ENCODE measurements around the gene DAAM2. TPM values are rescaled to one million over a fixed set of nuclear protein-coding genes. Genes with fewer than 3 reads are reported as not detected.

Gene DAAM2
- total and polyA plus RNA-seq, 2 donors (not counting 3 experiments of a cell fraction or from before 2014, with no cell fraction given): 0.42 to 0.44 TPM

DNA sequence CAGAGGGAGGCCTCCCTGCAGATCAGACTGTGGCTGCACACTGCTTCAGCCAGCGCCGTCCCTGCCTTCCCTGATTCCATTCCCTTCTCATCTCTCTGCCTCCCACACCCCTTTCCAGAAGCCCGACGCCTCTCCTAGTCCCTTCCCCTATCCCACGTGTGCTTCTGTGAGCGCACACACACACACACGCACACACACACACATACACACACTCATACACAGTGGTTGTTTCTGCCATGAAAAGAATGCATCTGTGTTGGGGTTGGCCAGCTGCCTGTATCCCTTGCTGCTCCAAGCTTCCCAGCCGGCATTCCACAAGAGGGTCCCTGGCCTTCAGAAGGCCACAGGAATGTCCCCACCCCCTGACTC is 90.3 kb downstream of the DAAM2 start:
- Histone ChIP-seq H3K79me2 (ENCODE audit: control insufficient read depth, insufficient read depth, low read length) (no peaks in the 10 kb centered on the region), H4K20me1 (replicated peaks; ENCODE audit: control insufficient read depth, extremely low read depth, insufficient read depth, low read length) (no peaks in the 10 kb centered on the region), H3K9me1 (replicated peaks; ENCODE audit: control insufficient read depth, extremely low read depth, insufficient read depth, low read length) (no peaks in the 10 kb centered on the region), H3K36me3 (ENCODE audit: control insufficient read depth in 2 of 2, extremely low read depth in 1 of 2, insufficient read depth in 2 of 2, low read length in 2 of 2) (no peaks in the 10 kb centered on the region), H2AFZ (ENCODE audit: low read depth, low read length) (peak overlapping the region; percentile 61), H3K4me1 (ENCODE audit: control insufficient read depth, extremely low read depth, insufficient read depth, low read length) (peaks cover 22% of the 10 kb centered on the region), H3K27me3 (ENCODE audit: control insufficient read depth in 2 of 2, insufficient read depth in 2 of 2, low read length in 2 of 2) (no peaks in the 10 kb centered on the region), H3K9ac (replicated peaks; ENCODE audit: extremely low read depth, insufficient read depth, low read length) (no peak overlapping the region), H3K9me3 (replicated peaks; ENCODE audit: control insufficient read depth, insufficient read depth, low read length) (no peaks in the 10 kb centered on the region), H3K27ac (ENCODE audit: insufficient read depth, low read depth, low read length) (peak overlapping the region; percentile 46), H3K4me2 (ENCODE audit: insufficient read depth, low read length) (no peak overlapping the region), H3K4me3 (replicated peaks in 1 of 3; ENCODE audit: insufficient read depth in 1 of 3, low read depth in 1 of 3, low read length in 3 of 3) (no peak overlapping the region)
- ChIA-PET CTCF (interaction anchor here (1.0 to 4.7 kb wide), 4 partner anchors 9 to 17 kb away, joined by 3 to 47 read pairs (median 4); no protein-coding TSS in a partner anchor), POLR2A (no interaction called here)
- dilution Hi-C loops (cut with MboI; ENCODE audit: extremely low pct_ligation_motif_present, low sequenced_read_pairs) (no loop called here), intact Hi-C loops (cut with micrococcal nuclease) (loop anchor here (10.0 kb wide), 2 partner anchors 158 to 1112 kb away; partner anchors contain the start of gene KIF6)
- DNase-seq (ENCODE audit: low read depth, low spot score) (peak; percentile 93), FAIRE-seq (peak; percentile 82)
- TF ChIP-seq MYC (IDR thresholded peaks at IDR 0.05; ENCODE audit: low read depth, low read length): no peak
- TF ChIP-seq POLR2AphosphoS5 (IDR thresholded peaks at IDR 0.05; ENCODE audit: insufficient read depth, low read depth, low read length): peak; percentile 47
- no peak for TF ChIP-seq FOS (IDR thresholded peaks at IDR 0.05; ENCODE audit: borderline replicate concordance, insufficient read depth, low read length)
- no peak for TF ChIP-seq GATA2 (IDR thresholded peaks at IDR 0.05; ENCODE audit: insufficient read depth, insufficient read length, low read depth, low read length)
- TF ChIP-seq POLR2A (IDR thresholded peaks at IDR 0.05; ENCODE audit: low read depth, low read length): no peak
- TF ChIP-seq JUN (IDR thresholded peaks at IDR 0.05; ENCODE audit: borderline replicate concordance, insufficient read depth, insufficient read length, low read depth): no peak
- no peak for TF ChIP-seq EZH2 (IDR thresholded peaks at IDR 0.05; ENCODE audit: borderline replicate concordance, low read depth, low read length, severe bottlenecking)
- TF ChIP-seq, protein P1, sequence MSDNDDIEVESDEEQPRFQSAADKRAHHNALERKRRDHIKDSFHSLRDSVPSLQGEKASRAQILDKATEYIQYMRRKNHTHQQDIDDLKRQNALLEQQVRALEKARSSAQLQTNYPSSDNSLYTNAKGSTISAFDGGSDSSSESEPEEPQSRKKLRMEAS (IDR thresholded peaks at IDR 0.05; ENCODE audit: insufficient read depth, insufficient read length): peak; percentile 62
- no TSS peak for BruUV-seq (replicated peaks)

DNA sequence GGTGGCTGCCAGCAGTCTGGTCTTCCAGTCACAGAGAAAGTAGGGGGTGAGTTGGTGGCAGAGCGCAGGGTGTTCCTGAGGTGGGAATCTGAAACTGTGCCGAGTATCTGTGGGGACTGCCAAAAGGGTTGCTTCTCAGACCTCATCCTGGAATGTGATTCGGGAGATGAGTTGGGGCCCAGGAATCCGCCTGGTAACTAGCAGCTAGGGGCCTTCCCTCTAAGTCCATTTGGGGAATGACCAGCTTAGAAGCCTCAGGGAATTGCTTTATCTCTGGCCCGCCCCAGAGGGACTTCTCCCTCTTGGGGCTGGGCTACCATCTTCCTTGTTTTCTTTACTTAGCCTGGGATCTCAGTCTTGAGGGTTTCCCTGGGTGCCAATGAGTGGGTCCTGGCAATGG is 92.5 kb downstream of the DAAM2 start:
- Histone ChIP-seq H2AFZ (ENCODE audit: low read depth, low read length) (no peak overlapping the region), H3K27me3 (ENCODE audit: control insufficient read depth in 2 of 2, insufficient read depth in 2 of 2, low read length in 2 of 2) (no peaks in the 10 kb centered on the region), H3K79me2 (ENCODE audit: control insufficient read depth, insufficient read depth, low read length) (no peaks in the 10 kb centered on the region), H3K9me1 (replicated peaks; ENCODE audit: control insufficient read depth, extremely low read depth, insufficient read depth, low read length) (no peaks in the 10 kb centered on the region), H3K4me1 (ENCODE audit: control insufficient read depth, extremely low read depth, insufficient read depth, low read length) (peaks cover 32% of the 10 kb centered on the region), H3K9me3 (replicated peaks; ENCODE audit: control insufficient read depth, insufficient read depth, low read length) (no peaks in the 10 kb centered on the region), H3K36me3 (ENCODE audit: control insufficient read depth in 2 of 2, extremely low read depth in 1 of 2, insufficient read depth in 2 of 2, low read length in 2 of 2) (no peaks in the 10 kb centered on the region), H3K27ac (ENCODE audit: insufficient read depth, low read depth, low read length) (no peak overlapping the region), H3K4me2 (ENCODE audit: insufficient read depth, low read length) (no peak overlapping the region), H3K4me3 (replicated peaks in 1 of 3; ENCODE audit: insufficient read depth in 1 of 3, low read depth in 1 of 3, low read length in 3 of 3) (no peak overlapping the region), H3K9ac (replicated peaks; ENCODE audit: extremely low read depth, insufficient read depth, low read length) (no peak overlapping the region), H4K20me1 (replicated peaks; ENCODE audit: control insufficient read depth, extremely low read depth, insufficient read depth, low read length) (no peaks in the 10 kb centered on the region)
- BruUV-seq (replicated peaks): no TSS peak
- FAIRE-seq: no peak
- TF ChIP-seq GATA2 (IDR thresholded peaks at IDR 0.05; ENCODE audit: insufficient read depth, insufficient read length, low read depth, low read length) (no peak), JUN (IDR thresholded peaks at IDR 0.05; ENCODE audit: borderline replicate concordance, insufficient read depth, insufficient read length, low read depth) (no peak), MYC (IDR thresholded peaks at IDR 0.05; ENCODE audit: low read depth, low read length) (no peak), POLR2A (IDR thresholded peaks at IDR 0.05; ENCODE audit: low read depth, low read length) (no peak), FOS (IDR thresholded peaks at IDR 0.05; ENCODE audit: borderline replicate concordance, insufficient read depth, low read length) (no peak), EZH2 (IDR thresholded peaks at IDR 0.05; ENCODE audit: borderline replicate concordance, low read depth, low read length, severe bottlenecking) (no peak), POLR2AphosphoS5 (IDR thresholded peaks at IDR 0.05; ENCODE audit: insufficient read depth, low read depth, low read length) (no peak)
- TF ChIP-seq, protein P2, sequence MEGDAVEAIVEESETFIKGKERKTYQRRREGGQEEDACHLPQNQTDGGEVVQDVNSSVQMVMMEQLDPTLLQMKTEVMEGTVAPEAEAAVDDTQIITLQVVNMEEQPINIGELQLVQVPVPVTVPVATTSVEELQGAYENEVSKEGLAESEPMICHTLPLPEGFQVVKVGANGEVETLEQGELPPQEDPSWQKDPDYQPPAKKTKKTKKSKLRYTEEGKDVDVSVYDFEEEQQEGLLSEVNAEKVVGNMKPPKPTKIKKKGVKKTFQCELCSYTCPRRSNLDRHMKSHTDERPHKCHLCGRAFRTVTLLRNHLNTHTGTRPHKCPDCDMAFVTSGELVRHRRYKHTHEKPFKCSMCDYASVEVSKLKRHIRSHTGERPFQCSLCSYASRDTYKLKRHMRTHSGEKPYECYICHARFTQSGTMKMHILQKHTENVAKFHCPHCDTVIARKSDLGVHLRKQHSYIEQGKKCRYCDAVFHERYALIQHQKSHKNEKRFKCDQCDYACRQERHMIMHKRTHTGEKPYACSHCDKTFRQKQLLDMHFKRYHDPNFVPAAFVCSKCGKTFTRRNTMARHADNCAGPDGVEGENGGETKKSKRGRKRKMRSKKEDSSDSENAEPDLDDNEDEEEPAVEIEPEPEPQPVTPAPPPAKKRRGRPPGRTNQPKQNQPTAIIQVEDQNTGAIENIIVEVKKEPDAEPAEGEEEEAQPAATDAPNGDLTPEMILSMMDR (IDR thresholded peaks at IDR 0.05; ENCODE audit: extremely low read depth in 1 of 2, insufficient read depth in 1 of 2, low read depth in 1 of 2, low read length in 2 of 2): no peak
- TF ChIP-seq, protein P1 (IDR thresholded peaks at IDR 0.05; ENCODE audit: insufficient read depth, insufficient read length): no peak
- dilution Hi-C loops (cut with MboI; ENCODE audit: extremely low pct_ligation_motif_present, low sequenced_read_pairs): no loop called here
- DNase-seq (ENCODE audit: low read depth, low spot score): no peak
- intact Hi-C loops (cut with micrococcal nuclease): loop anchor here (5.0 to 10.0 kb wide), 3 partner anchors 160 to 1110 kb away; partner anchors contain the start of gene KIF6
- ChIA-PET CTCF (interaction anchor here (1.4 kb wide), 1 partner anchor 19 kb away, joined by 8 read pairs; no protein-coding TSS in a partner anchor), POLR2A (no interaction called here)
